Caco-2 (cell line): Measurements from ENCODE around the gene TEPSIN. TPM values are rescaled to one million over a fixed set of nuclear protein-coding genes. Genes with fewer than 3 reads are reported as not detected.

Source experiments
- BruUV-seq: library from RNA; stranded (reverse); fragments of 400-500 nt; replicated peaks from 2 replicates; lab custom pipeline; 2021; lab: Mats Ljungman, UMichigan
- CTCF ChIA-PET: fragments of 300-600 bp; sonication (Branson Sonifier 250); formaldehyde crosslinking; loops from one replicate; lab custom pipeline; 2022; ENCODE audit warnings: antibody characterized with exemption; lab: Charles Lee
- POLR2A ChIA-PET: fragments of 300-600 bp; sonication (Branson Sonifier 250); formaldehyde crosslinking; loops from one replicate; lab custom pipeline; 2022; ENCODE audit warnings: antibody characterized with exemption; lab: Charles Lee
- DNase-seq, 2 experiments: peaks; one replicate each; pipeline versions ENCODE4 v3.0.0 to v3.0.0-alpha.2; 2020 to 2022
- H3K27me3 ChIP-seq: replicated peaks from 2 replicates; pipeline ENCODE4 v1.6.0; 2011; ENCODE audit warnings: low read length; ENCODE audit not compliant: control insufficient read depth, insufficient read depth
- H3K36me3 ChIP-seq: 2 replicates; pipeline ENCODE4 v1.5.1; 2011; ENCODE audit warnings: low read length; ENCODE audit not compliant: control insufficient read depth, insufficient read depth
- H3K4me1 ChIP-seq: fragments of 250-450 bp; sonication (Bioruptor Pico); 2 replicates; pipeline ENCODE4 v1.5.1; 2020; ENCODE audit warnings: mild to moderate bottlenecking
- H3K4me3 ChIP-seq: 2 replicates; pipeline ENCODE4 v1.5.1; 2011; ENCODE audit warnings: low read depth, mild to moderate bottlenecking, control low read depth, low read length
- H3K9me3 ChIP-seq: fragments of 250-450 bp; sonication (Bioruptor Pico); 2 replicates; pipeline ENCODE4 v1.5.1; 2020; ENCODE audit warnings: mild to moderate bottlenecking, moderate library complexity
- H3K27ac Mint-ChIP-seq: one replicate; pipeline ENCODE4 v1.8.0; 2022; ENCODE audit warnings: mixed read lengths; ENCODE audit not compliant: unreplicated experiment
- H3K27me3 Mint-ChIP-seq: one replicate; pipeline ENCODE4 v1.8.0; 2022; ENCODE audit warnings: mixed read lengths; ENCODE audit not compliant: insufficient read depth, unreplicated experiment
- H3K36me3 Mint-ChIP-seq: one replicate; pipeline ENCODE4 v1.8.0; 2022; ENCODE audit warnings: mild to moderate bottlenecking, mixed read lengths; ENCODE audit not compliant: insufficient read depth, unreplicated experiment
- H3K4me1 Mint-ChIP-seq: one replicate; pipeline ENCODE4 v1.8.0; 2022; ENCODE audit warnings: low read depth, mixed read lengths; ENCODE audit not compliant: unreplicated experiment
- H3K4me3 Mint-ChIP-seq: one replicate; pipeline ENCODE4 v1.8.0; 2022; ENCODE audit warnings: mild to moderate bottlenecking, moderate library complexity, mixed read lengths; ENCODE audit not compliant: unreplicated experiment
- H3K9me3 Mint-ChIP-seq: one replicate; pipeline ENCODE4 v1.8.0; 2022; ENCODE audit warnings: mixed read lengths; ENCODE audit not compliant: unreplicated experiment
- intact Hi-C: fragments of 100-400 bp; cut with micrococcal nuclease; formaldehyde crosslinking; loops from one replicate; pipeline ENCODE4 v1.10.0; 2022; ENCODE audit not compliant: unreplicated experiment
- total RNA-seq: library from RNA; stranded (reverse); gene quantifications from 2 replicates; pipeline ENCODE4 v1.2.3, GENCODE V29; 2022
- TF ChIP-seq, protein P1 (sequence below), 2 experiments: fragments of 200-600 bp in 1 of 2; IDR thresholded peaks; 1 replicate in 1 of 2; 2 replicates in 1 of 2; pipeline versions ENCODE4 v1.5.1 to v1.8.0; 2011 to 2022; ENCODE audit warnings: antibody characterized with exemption in 1 of 2, control low read depth in 1 of 2, inconsistent platforms in 1 of 2, low read depth in 1 of 2, low read length in 1 of 2, mild to moderate bottlenecking in 1 of 2, moderate library complexity in 1 of 2; ENCODE audit not compliant: insufficient read depth in 1 of 2, severe bottlenecking in 1 of 2, unreplicated experiment in 1 of 2

Gene TEPSIN
- total RNA-seq, 1 experiment from 2014 or later = 40.3 TPM

DNA sequence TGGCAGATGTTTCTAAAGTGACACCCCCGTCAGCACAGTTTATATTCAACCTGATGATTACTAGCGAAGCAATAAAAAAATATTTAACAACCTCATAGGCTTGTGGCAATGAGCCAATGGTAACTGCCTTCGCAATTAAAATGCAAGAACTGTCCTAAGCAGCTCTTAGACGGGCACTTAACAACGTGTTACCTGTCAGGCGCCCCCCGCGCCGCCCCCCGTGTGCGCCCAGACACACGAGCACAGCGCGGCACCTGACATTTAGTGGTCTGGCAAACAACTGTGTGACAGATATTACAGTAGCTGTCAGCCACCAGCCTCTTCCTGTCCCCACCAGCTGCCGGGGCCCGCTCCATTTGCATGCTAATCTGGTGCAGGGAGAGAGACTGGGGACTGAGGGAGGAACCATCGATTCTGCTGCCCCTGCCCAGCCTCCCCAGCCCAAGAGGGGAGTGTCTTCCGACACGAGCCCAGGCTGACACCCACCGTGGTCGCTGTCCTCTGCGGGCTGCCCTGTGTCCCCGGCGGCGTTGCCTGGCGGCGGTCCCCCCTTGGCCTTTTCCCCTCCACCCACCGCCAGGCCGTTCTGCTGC lies 12.9 kb upstream of the TEPSIN start:
- Mint-ChIP-seq H3K4me1 (no peaks in the 10 kb centered on the region), H3K4me3 (no peak overlapping the region), H3K36me3 (peaks cover 58% of the 10 kb centered on the region), H3K27me3 (no peaks in the 10 kb centered on the region), H3K27ac (no peak overlapping the region), H3K9me3 (no peaks in the 10 kb centered on the region)
- DNase-seq = no peak
- ChIA-PET POLR2A (no interaction called here), CTCF (interaction anchor here (3.8 kb wide), 1 partner anchor 232 kb away, joined by 28 read pairs; no protein-coding TSS in a partner anchor)
- H3K36me3 ChIP-seq = peaks cover 3% of the 10 kb centered on the region; the same call in 1 of the 2 replicates
- no peaks in the 10 kb centered on the region for H3K27me3 ChIP-seq
- no TSS peak for BruUV-seq
- no peak overlapping the region for H3K4me3 ChIP-seq
- TF ChIP-seq, protein P1, sequence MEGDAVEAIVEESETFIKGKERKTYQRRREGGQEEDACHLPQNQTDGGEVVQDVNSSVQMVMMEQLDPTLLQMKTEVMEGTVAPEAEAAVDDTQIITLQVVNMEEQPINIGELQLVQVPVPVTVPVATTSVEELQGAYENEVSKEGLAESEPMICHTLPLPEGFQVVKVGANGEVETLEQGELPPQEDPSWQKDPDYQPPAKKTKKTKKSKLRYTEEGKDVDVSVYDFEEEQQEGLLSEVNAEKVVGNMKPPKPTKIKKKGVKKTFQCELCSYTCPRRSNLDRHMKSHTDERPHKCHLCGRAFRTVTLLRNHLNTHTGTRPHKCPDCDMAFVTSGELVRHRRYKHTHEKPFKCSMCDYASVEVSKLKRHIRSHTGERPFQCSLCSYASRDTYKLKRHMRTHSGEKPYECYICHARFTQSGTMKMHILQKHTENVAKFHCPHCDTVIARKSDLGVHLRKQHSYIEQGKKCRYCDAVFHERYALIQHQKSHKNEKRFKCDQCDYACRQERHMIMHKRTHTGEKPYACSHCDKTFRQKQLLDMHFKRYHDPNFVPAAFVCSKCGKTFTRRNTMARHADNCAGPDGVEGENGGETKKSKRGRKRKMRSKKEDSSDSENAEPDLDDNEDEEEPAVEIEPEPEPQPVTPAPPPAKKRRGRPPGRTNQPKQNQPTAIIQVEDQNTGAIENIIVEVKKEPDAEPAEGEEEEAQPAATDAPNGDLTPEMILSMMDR (IDR thresholded peaks at IDR 0.05; ENCODE audit: insufficient read depth in 1 of 2, low read depth in 1 of 2, low read length in 1 of 2, severe bottlenecking in 1 of 2, unreplicated experiment in 1 of 2) = no peak
- H3K4me1 ChIP-seq = no peaks in the 10 kb centered on the region
- peaks cover 6% of the 10 kb centered on the region; the same call in 1 of the 2 replicates for H3K9me3 ChIP-seq
- intact Hi-C loops = no loop called here

DNA sequence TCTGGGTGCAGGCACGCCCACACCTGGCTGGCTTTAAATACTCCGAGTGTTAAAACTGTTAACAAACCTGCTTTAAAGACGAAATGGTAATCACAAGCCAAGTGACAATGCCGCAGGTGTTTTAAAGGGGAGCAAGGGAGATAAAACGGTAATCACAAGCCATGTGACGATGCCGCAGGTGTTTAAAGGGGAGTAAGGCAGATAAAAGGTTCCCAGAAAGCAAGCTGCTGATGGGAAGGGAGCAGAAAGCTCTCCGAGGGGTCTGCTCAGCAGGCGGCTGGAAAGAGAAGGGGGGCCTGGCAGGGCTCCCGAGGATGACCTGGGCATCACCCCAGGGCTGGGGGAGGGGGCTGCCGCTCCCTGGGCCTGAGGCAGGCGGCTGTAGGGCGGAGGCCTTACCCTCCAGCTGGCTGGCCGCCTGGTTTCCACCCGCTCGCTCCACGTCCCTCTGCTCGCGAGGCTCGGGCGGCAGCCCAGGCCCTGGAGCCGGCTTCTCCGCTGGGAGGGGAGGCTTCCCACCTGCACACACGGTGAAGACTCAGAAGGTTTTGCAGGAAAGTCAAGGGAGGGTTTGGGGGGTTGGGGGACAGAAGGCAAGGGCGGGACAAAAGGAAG lies 12.3 kb upstream of the TEPSIN start:
- Histone ChIP-seq H3K36me3 (peaks cover 3% of the 10 kb centered on the region; the same call in 1 of the 2 replicates), H3K9me3 (peaks cover 6% of the 10 kb centered on the region; the same call in 1 of the 2 replicates), H3K4me1 (no peaks in the 10 kb centered on the region), H3K27me3 (no peaks in the 10 kb centered on the region), H3K4me3 (no peak overlapping the region)
- POLR2A ChIA-PET = no interaction called here
- intact Hi-C loops = no loop called here
- Mint-ChIP-seq H3K4me3 (no peak overlapping the region), H3K9me3 (no peaks in the 10 kb centered on the region), H3K27me3 (no peaks in the 10 kb centered on the region), H3K36me3 (peaks cover 64% of the 10 kb centered on the region), H3K27ac (no peak overlapping the region), H3K4me1 (no peaks in the 10 kb centered on the region)
- TF ChIP-seq, protein P1 (IDR thresholded peaks at IDR 0.05; ENCODE audit: insufficient read depth in 1 of 2, low read depth in 1 of 2, low read length in 1 of 2, severe bottlenecking in 1 of 2, unreplicated experiment in 1 of 2) = no peak
- no TSS peak for BruUV-seq
- CTCF ChIA-PET = interaction anchor here (0.6 kb wide), 1 partner anchor 238 kb away, joined by 3 read pairs; no protein-coding TSS in a partner anchor
- no peak for DNase-seq

DNA sequence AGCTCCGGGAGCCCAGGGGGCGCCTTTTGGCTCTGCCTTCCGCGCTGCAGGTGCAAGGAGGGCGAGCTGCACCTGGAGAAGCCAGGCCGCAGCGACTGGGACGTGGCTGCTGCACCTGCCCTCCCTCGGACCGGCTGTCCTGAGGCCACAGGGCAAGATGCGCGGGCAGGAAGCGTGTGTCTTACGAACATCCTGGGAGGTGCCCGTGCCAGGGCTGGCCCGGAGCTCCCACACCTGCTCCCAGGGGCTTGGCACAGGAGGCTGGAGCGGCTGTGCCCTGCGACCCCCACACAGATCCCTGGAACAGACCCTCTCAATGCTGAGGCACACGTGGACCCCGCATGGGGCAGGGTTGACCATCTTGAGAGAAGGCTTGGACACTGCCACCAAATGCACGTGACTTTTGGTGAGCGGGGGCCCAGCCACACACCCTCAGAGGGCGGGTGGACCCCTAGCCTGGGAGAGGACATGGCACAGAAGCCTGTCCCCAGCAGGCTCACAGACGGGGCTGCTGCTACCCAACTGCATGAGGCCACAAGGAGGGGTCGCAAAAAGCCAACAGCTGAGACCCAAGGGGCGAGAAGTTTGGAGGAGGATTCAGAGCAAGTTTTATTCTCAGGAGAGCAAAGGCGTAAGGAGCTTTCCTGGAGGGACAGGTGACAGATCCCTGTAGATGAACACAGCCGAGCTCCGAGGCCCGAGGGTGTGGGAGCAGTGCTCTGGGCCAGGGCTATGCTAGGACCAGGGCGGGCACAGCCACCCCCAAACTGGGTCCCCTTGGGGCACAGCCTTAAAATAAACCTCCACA lies 11.6 kb upstream of the TEPSIN start:
- no peak overlapping the region for H3K4me3 ChIP-seq
- ChIA-PET CTCF (interaction anchor here (0.6 kb wide), 1 partner anchor 239 kb away, joined by 3 read pairs; no protein-coding TSS in a partner anchor), POLR2A (no interaction called here)
- peaks cover 69% of the 10 kb centered on the region for H3K36me3 Mint-ChIP-seq
- H3K4me1 ChIP-seq = no peaks in the 10 kb centered on the region
- no TSS peak for BruUV-seq
- H3K4me3 Mint-ChIP-seq = no peak overlapping the region
- TF ChIP-seq, protein P1 (IDR thresholded peaks at IDR 0.05; ENCODE audit: insufficient read depth in 1 of 2, low read depth in 1 of 2, low read length in 1 of 2, severe bottlenecking in 1 of 2, unreplicated experiment in 1 of 2) = no peak
- DNase-seq = no peak
- H3K4me1 Mint-ChIP-seq = no peaks in the 10 kb centered on the region
- H3K27me3 ChIP-seq = no peaks in the 10 kb centered on the region
- no peak overlapping the region for H3K27ac Mint-ChIP-seq
- intact Hi-C loops = no loop called here
- H3K36me3 ChIP-seq = peaks cover 3% of the 10 kb centered on the region; the same call in 1 of the 2 replicates
- peaks cover 6% of the 10 kb centered on the region; the same call in 1 of the 2 replicates for H3K9me3 ChIP-seq
- no peaks in the 10 kb centered on the region for H3K9me3 Mint-ChIP-seq
- H3K27me3 Mint-ChIP-seq = no peaks in the 10 kb centered on the region
